SU-DHL-6 (cell line): ENCODE data around the gene LIFR.

Experiments used
- H2AFZ ChIP-seq: fragments of 200-600 bp; sonication (generic); 2 replicates; pipeline ENCODE4 v1.6.1; 2014; ENCODE audit warnings: low read depth, mild to moderate bottlenecking, moderate library complexity, mixed read lengths, antibody characterized with exemption, low read length; ENCODE audit not compliant: severe bottlenecking
- H3F3A ChIP-seq: fragments of 200-600 bp; shearing (Covaris generic); 2 replicates; pipeline ENCODE4 v1.6.0; 2016; ENCODE audit warnings: antibody characterized with exemption, mild to moderate bottlenecking; ENCODE audit not compliant: insufficient read depth
- H3K27ac ChIP-seq: fragments of 200-600 bp; sonication (generic); 2 replicates; pipeline ENCODE4 v1.5.1; 2016; ENCODE audit warnings: low read depth, mild to moderate bottlenecking, low read length, moderate library complexity, mixed read lengths
- H3K27me3 ChIP-seq: fragments of 200-600 bp; sonication (generic), shearing (Covaris generic); 2 replicates; pipeline ENCODE4 v1.6.0; 2014; ENCODE audit warnings: mild to moderate bottlenecking, low read length
- H3K36me3 ChIP-seq: fragments of 200-600 bp; sonication (generic); 2 replicates; pipeline ENCODE4 v1.6.1; 2014; ENCODE audit warnings: mild to moderate bottlenecking, low read length, mixed read lengths
- H3K4me2 ChIP-seq: fragments of 300-600, 200-600 bp; shearing (Covaris generic), sonication (generic); 2 replicates; pipeline ENCODE4 v1.6.0; 2014; ENCODE audit warnings: low read length, low read depth, mild to moderate bottlenecking; ENCODE audit not compliant: poor library complexity, severe bottlenecking
- H3K4me3 ChIP-seq: fragments of 200-600 bp; sonication (generic); 2 replicates; pipeline ENCODE4 v1.5.1; 2014; ENCODE audit warnings: antibody characterized with exemption, low read length, mild to moderate bottlenecking, mixed read lengths; ENCODE audit not compliant: insufficient read depth, poor library complexity, severe bottlenecking
- H3K79me2 ChIP-seq: fragments of 200-600 bp; sonication (generic); 2 replicates; pipeline ENCODE4 v1.6.1; 2014; ENCODE audit warnings: mild to moderate bottlenecking, low read length, moderate library complexity; ENCODE audit not compliant: insufficient read depth
- H3K9ac ChIP-seq: fragments of 200-600 bp; sonication (generic); 2 replicates; pipeline ENCODE4 v1.7.0; 2014; ENCODE audit warnings: mild to moderate bottlenecking, low read length
- H3K9me2 ChIP-seq: fragments of 200-600 bp; sonication (generic); replicated peaks from 2 replicates; pipeline ENCODE4 v1.6.1; 2014; ENCODE audit warnings: low read length; ENCODE audit not compliant: insufficient read depth
- H3K9me3 ChIP-seq: fragments of 200-600 bp; sonication (generic); 2 replicates; pipeline ENCODE4 v1.6.1; 2014; ENCODE audit warnings: low read length, mixed read lengths; ENCODE audit not compliant: insufficient read depth
- H4K20me1 ChIP-seq: fragments of 200-600 bp; sonication (generic); 2 replicates; pipeline ENCODE4 v1.6.1; 2014; ENCODE audit warnings: low read depth, mild to moderate bottlenecking, antibody characterized with exemption, low read length, moderate library complexity, mixed read lengths
- CTCF ChIP-seq: fragments of 200-600 bp; sonication (generic); IDR thresholded peaks from one replicate; pipeline ENCODE4 v1.5.1; 2017; ENCODE audit warnings: antibody characterized with exemption, mild to moderate bottlenecking, low read length, moderate library complexity; ENCODE audit not compliant: insufficient read depth, poor library complexity, severe bottlenecking
- EZH2phosphoT487 ChIP-seq: fragments of 200-600 bp; sonication (generic), shearing (Covaris generic); conservative IDR thresholded peaks from 2 replicates; pipeline ENCODE4 v1.6.1; 2018; ENCODE audit warnings: mild to moderate bottlenecking, antibody characterized with exemption, low read length, moderate library complexity, mixed read lengths

LIFR gene

GRCh38 chr5:38453921-38454320, 102.5 kb downstream of the LIFR start:
- H3K9me2 ChIP-seq: no peaks in the 10 kb centered on the region
- no peak overlapping the region for H3K27ac ChIP-seq
- no peaks in the 10 kb centered on the region for H3K36me3 ChIP-seq
- H4K20me1 ChIP-seq: no peaks in the 10 kb centered on the region; the same call in 1 of the 2 replicates
- H3K27me3 ChIP-seq: no peaks in the 10 kb centered on the region
- no peaks in the 10 kb centered on the region for H3K9me3 ChIP-seq
- H3K4me2 ChIP-seq: no peak overlapping the region
- H2AFZ ChIP-seq: no peak overlapping the region
- H3F3A ChIP-seq: 0 out of 2 replicates have a peak, but pooled peaks cover 3% of the 10 kb centered on the region
- no peak overlapping the region for H3K4me3 ChIP-seq
- no peaks in the 10 kb centered on the region for H3K79me2 ChIP-seq
- H3K9ac ChIP-seq: no peak overlapping the region
- no peak for TF ChIP-seq CTCF
- TF ChIP-seq EZH2phosphoT487: no peak

- no peaks in the 10 kb centered on the region; the same call in 1 of the 2 replicates for H4K20me1 ChIP-seq
- no peaks in the 10 kb centered on the region for H3K79me2 ChIP-seq
- H3K27me3 ChIP-seq: no peaks in the 10 kb centered on the region
- H2AFZ ChIP-seq: no peak overlapping the region
- H3K4me3 ChIP-seq: no peak overlapping the region
- 0 out of 2 replicates have a peak, but pooled peaks cover 3% of the 10 kb centered on the region for H3F3A ChIP-seq
- TF ChIP-seq CTCF: no peak
- peak; percentile 100 for TF ChIP-seq EZH2phosphoT487
- no peaks in the 10 kb centered on the region for H3K36me3 ChIP-seq
- H3K9ac ChIP-seq: no peak overlapping the region
- no peak overlapping the region for H3K27ac ChIP-seq
- H3K9me2 ChIP-seq: no peaks in the 10 kb centered on the region
- H3K4me2 ChIP-seq: no peak overlapping the region
- no peaks in the 10 kb centered on the region for H3K9me3 ChIP-seq
These were observed 102.9 kb downstream of the LIFR start for GRCh38 chr5:38453506-38453905.

- no peaks in the 10 kb centered on the region for H3K36me3 ChIP-seq
- H2AFZ ChIP-seq: no peak overlapping the region
- H3K79me2 ChIP-seq: no peaks in the 10 kb centered on the region
- no peak for TF ChIP-seq EZH2phosphoT487
- no peak for TF ChIP-seq CTCF
- H3K9me2 ChIP-seq: no peaks in the 10 kb centered on the region
- H3K9me3 ChIP-seq: no peaks in the 10 kb centered on the region
- H3K4me3 ChIP-seq: no peak overlapping the region
- H4K20me1 ChIP-seq: no peaks in the 10 kb centered on the region; the same call in 1 of the 2 replicates
- no peaks in the 10 kb centered on the region for H3K27me3 ChIP-seq
- H3F3A ChIP-seq: 0 out of 2 replicates have a peak, but pooled peaks cover 3% of the 10 kb centered on the region
- H3K4me2 ChIP-seq: no peak overlapping the region
- H3K9ac ChIP-seq: no peak overlapping the region
- H3K27ac ChIP-seq: no peak overlapping the region
These were observed 104.2 kb downstream of the LIFR start for GRCh38 chr5:38452201-38452600.
